GM19455 (cell line): ENCODE results near the gene COL3A1.

Experiments used
- ATAC-seq: cut with Tn5 transposase; IDR thresholded peaks from one replicate; pipeline ENCODE4 v1.9.1; 2021; ENCODE audit not compliant: unreplicated experiment

The COL3A1 gene

GRCh38 chr2:188975497-188976102 lies 1.4 kb downstream of the COL3A1 start:
- no peak for ATAC-seq

GRCh38 chr2:188976545-188977268 lies 2.5 kb downstream of the COL3A1 start:
- ATAC-seq: no peak

GRCh38 chr2:188977317-188977716 lies 3.1 kb downstream of the COL3A1 start:
- no peak for ATAC-seq

GRCh38 chr2:188978291-188979081 lies 4.3 kb downstream of the COL3A1 start:
- ATAC-seq: peak; percentile 84

GRCh38 chr2:188979187-188980114 lies 5.3 kb downstream of the COL3A1 start:
- peak; percentile 31 for ATAC-seq

- no peak for ATAC-seq
These were observed 9.4 kb downstream of the COL3A1 start for GRCh38 chr2:188983427-188984064.

- no peak for ATAC-seq
These were observed 9.9 kb downstream of the COL3A1 start for GRCh38 chr2:188984065-188984491.

GRCh38 chr2:188984680-188985079 lies 10.5 kb downstream of the COL3A1 start:
- no peak for ATAC-seq

GRCh38 chr2:188986839-188987238 lies 12.7 kb downstream of the COL3A1 start:
- ATAC-seq: no peak

- ATAC-seq: no peak
These were observed 19.1 kb downstream of the COL3A1 start for GRCh38 chr2:188993247-188993646.

GRCh38 chr2:188997263-188997662 lies 23.1 kb downstream of the COL3A1 start:
- ATAC-seq: no peak

- ATAC-seq: no peak
These were observed 26.0 kb downstream of the COL3A1 start for GRCh38 chr2:189000221-189000620.

GRCh38 chr2:189002079-189002478 lies 27.9 kb downstream of the COL3A1 start:
- no peak for ATAC-seq

GRCh38 chr2:189008555-189009262 lies 34.5 kb downstream of the COL3A1 start:
- no peak for ATAC-seq

GRCh38 chr2:189010536-189010935 lies 36.4 kb downstream of the COL3A1 start:
- ATAC-seq: no peak

GRCh38 chr2:189012351-189012750 lies 38.2 kb downstream of the COL3A1 start:
- no peak for ATAC-seq

- ATAC-seq: no peak
These were observed 38.9 kb downstream of the COL3A1 start for GRCh38 chr2:189013031-189013430.

GRCh38 chr2:189013671-189014448 lies 39.7 kb downstream of the COL3A1 start:
- no peak for ATAC-seq
